Glutamatergic neuron (in vitro differentiated cells): ENCODE results near the gene RABIF. TPM values are rescaled to one million over a fixed set of nuclear protein-coding genes. Genes with fewer than 3 reads are reported as not detected.

Experiments used
- DNase-seq: peaks from one replicate; pipeline ENCODE4 v3.0.0; 2022
- H3K27ac Mint-ChIP-seq: one replicate; pipeline ENCODE4 v1.8.0; 2020; ENCODE audit warnings: mild to moderate bottlenecking, mixed read lengths, inconsistent platforms; ENCODE audit not compliant: unreplicated experiment
- H3K27me3 Mint-ChIP-seq: one replicate; pipeline ENCODE4 v1.8.0; 2020; ENCODE audit warnings: mild to moderate bottlenecking, moderate library complexity, mixed read lengths, inconsistent platforms; ENCODE audit not compliant: unreplicated experiment
- H3K36me3 Mint-ChIP-seq: one replicate; pipeline ENCODE4 v1.8.0; 2020; ENCODE audit warnings: mild to moderate bottlenecking, mixed read lengths, inconsistent platforms; ENCODE audit not compliant: unreplicated experiment
- H3K4me1 Mint-ChIP-seq: one replicate; pipeline ENCODE4 v1.8.0; 2020; ENCODE audit warnings: mild to moderate bottlenecking, low read depth, mixed read lengths, inconsistent platforms; ENCODE audit not compliant: unreplicated experiment
- H3K4me3 Mint-ChIP-seq: one replicate; pipeline ENCODE4 v1.8.0; 2020; ENCODE audit warnings: mild to moderate bottlenecking, mixed read lengths, inconsistent platforms; ENCODE audit not compliant: unreplicated experiment
- H3K9me3 Mint-ChIP-seq: one replicate; pipeline ENCODE4 v1.8.0; 2020; ENCODE audit warnings: mild to moderate bottlenecking, moderate library complexity, mixed read lengths, inconsistent platforms; ENCODE audit not compliant: unreplicated experiment
- total RNA-seq: library from RNA; stranded (reverse); fragmentation: NEBNext Ultra II Directional; extraction: Animal tissue kit (Norgen Biotek cat#: 25700); gene quantifications from one replicate; pipeline ENCODE4 v1.2.1, GENCODE V29; 2021; ENCODE audit not compliant: unreplicated experiment
- TF ChIP-seq, protein P1 (sequence below): fragments of 200-600 bp; sonication (generic); IDR thresholded peaks from one replicate; pipeline ENCODE4 v1.5.0; 2021; ENCODE audit not compliant: partially characterized antibody, unreplicated experiment

RABIF gene
- total RNA-seq, 1 donor from 2014 or later, result 16.4 TPM

DNA sequence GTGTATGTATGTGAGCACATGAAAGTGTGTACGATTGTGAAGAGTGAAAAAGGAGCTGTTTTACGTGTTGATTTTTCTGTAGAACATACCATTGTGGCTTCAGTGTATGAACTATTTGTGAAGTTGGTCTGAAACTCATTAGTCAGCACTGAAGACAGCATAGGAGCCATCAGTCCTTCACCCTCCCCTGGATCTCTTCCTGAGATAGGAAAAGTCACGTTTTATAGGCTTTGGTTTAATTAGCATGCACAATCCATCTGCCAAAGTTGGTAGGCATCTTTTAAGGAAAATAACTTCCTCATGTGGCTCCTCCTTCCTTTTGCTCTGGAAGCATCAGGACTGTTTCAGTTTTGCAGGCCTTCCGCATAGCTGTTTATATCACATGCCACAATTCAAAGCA, 1.4 kb upstream of the RABIF start:
- TF ChIP-seq, protein P1, sequence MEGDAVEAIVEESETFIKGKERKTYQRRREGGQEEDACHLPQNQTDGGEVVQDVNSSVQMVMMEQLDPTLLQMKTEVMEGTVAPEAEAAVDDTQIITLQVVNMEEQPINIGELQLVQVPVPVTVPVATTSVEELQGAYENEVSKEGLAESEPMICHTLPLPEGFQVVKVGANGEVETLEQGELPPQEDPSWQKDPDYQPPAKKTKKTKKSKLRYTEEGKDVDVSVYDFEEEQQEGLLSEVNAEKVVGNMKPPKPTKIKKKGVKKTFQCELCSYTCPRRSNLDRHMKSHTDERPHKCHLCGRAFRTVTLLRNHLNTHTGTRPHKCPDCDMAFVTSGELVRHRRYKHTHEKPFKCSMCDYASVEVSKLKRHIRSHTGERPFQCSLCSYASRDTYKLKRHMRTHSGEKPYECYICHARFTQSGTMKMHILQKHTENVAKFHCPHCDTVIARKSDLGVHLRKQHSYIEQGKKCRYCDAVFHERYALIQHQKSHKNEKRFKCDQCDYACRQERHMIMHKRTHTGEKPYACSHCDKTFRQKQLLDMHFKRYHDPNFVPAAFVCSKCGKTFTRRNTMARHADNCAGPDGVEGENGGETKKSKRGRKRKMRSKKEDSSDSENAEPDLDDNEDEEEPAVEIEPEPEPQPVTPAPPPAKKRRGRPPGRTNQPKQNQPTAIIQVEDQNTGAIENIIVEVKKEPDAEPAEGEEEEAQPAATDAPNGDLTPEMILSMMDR, result no peak
- no peak for DNase-seq
- Mint-ChIP-seq H3K9me3 (peaks cover 4% of the 10 kb centered on the region), H3K36me3 (no peaks in the 10 kb centered on the region), H3K27ac (no peak overlapping the region), H3K27me3 (peaks cover 4% of the 10 kb centered on the region), H3K4me1 (peaks cover 10% of the 10 kb centered on the region), H3K4me3 (no peak overlapping the region)

GRCh38 chr1:202888221-202888530, 773 bp downstream of the RABIF start:
- TF ChIP-seq, protein P1, result no peak
- H3K9me3 Mint-ChIP-seq, result peaks cover 4% of the 10 kb centered on the region
- no peak for DNase-seq

DNA sequence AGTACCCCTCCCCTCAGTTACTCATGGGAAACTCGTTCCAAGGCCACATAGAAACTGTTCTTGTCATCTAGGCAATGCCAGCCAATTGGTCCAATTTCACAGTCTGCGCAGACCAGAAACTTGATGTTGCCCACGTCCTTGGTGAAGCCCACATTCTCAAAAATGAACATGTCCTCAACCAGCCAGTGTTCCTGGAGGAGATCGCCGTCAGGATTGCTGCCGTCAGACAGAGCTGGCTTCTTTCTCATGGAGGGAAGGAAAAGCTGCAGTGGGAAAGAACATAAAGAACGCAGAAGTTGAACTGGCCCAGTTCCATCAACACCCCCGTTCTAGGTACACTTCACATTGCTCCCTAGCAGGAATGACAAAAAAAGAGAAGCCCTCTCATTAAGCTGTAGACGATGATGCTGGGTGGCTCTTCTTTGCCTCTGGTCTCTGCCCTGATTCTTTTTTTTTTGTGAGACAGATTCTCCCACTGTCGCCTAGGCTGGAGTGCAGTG, 7.9 kb downstream of the RABIF start:
- Mint-ChIP-seq H3K9me3 (peaks cover 1% of the 10 kb centered on the region), H3K4me1 (no peaks in the 10 kb centered on the region), H3K4me3 (no peak overlapping the region), H3K36me3 (no peaks in the 10 kb centered on the region), H3K27ac (no peak overlapping the region), H3K27me3 (no peaks in the 10 kb centered on the region)
- TF ChIP-seq, protein P1, result no peak
- DNase-seq, result no peak

More at GRCh38 chr1:202888221-202888530, 773 bp downstream of the RABIF start:
- peaks cover 10% of the 10 kb centered on the region for H3K4me1 Mint-ChIP-seq
- H3K4me3 Mint-ChIP-seq, result peak overlapping the region; percentile 93
- H3K36me3 Mint-ChIP-seq, result no peaks in the 10 kb centered on the region
- H3K27me3 Mint-ChIP-seq, result peaks cover 4% of the 10 kb centered on the region
- peak overlapping the region; percentile 84 for H3K27ac Mint-ChIP-seq

- Mint-ChIP-seq H3K27ac (no peak overlapping the region), H3K4me1 (no peaks in the 10 kb centered on the region), H3K36me3 (no peaks in the 10 kb centered on the region), H3K27me3 (no peaks in the 10 kb centered on the region), H3K4me3 (no peak overlapping the region), H3K9me3 (peaks cover 1% of the 10 kb centered on the region)
- DNase-seq, result no peak
- TF ChIP-seq, protein P1, result no peak
These were observed 8.9 kb downstream of the RABIF start for GRCh38 chr1:202880062-202880461.

DNA sequence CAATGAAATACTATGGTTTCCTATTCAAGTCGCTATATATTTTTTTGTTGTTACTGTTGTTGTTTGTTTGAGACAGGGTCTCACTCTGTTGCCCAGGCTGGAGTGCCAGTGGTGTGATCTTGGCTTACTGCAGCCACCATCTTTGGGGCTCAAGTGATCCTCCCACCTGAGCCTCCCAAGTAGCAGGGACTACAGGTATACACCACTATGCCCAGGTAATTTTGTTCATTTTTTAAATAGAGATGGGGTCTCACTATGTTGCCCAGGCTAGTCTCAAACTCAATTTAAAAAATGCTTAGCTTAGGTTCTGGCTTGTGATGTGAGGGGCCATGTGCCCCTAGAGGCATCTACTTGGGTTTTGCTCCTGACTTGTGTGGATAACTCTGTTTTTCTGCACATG, 9.8 kb downstream of the RABIF start:
- TF ChIP-seq, protein P1, result no peak
- H3K4me1 Mint-ChIP-seq, result no peaks in the 10 kb centered on the region
- H3K4me3 Mint-ChIP-seq, result no peak overlapping the region
- H3K9me3 Mint-ChIP-seq, result peaks cover 1% of the 10 kb centered on the region
- DNase-seq, result no peak
- no peaks in the 10 kb centered on the region for H3K27me3 Mint-ChIP-seq
- H3K36me3 Mint-ChIP-seq, result no peaks in the 10 kb centered on the region
- no peak overlapping the region for H3K27ac Mint-ChIP-seq
